ENCODE measurements around the gene NPAS3. TPM values are rescaled to one million over a fixed set of nuclear protein-coding genes. Genes with fewer than 3 reads are reported as not detected.

Gene NPAS3
- total RNA-seq, 1 experiment from 2014 or later = not detected

DNA sequence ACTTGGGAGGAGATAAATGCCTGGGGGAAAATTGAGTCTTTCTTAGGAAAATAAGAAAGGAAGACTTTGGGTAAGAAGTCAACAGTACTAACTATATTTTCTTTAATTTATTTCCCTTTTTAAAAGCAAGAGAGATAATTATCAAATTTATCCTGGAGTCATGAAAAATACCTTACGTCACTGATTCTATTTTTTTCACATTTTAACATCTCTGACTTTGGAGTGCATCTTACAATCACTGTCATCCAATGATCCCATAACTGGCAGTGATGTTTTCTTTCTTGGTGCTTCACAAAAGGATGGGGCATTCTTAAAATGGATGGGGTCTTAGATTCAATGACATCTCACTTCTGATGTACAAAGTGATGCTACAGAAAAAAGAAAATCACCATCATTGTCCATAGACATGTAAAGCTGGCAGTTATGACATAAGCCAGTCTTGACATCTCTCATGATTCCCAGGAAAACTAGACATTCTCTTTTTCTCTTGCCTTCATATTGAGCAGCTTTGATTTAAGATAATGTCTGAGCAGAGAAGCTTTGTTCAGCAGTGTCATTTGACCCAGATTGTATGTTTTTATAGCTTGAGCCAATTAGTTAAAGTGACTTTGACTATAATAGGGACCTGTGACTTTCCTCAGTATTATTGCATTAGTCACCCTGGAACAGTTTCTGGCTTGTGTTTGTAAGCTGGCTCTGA, 776.0 kb downstream of the NPAS3 start:
- Histone ChIP-seq H3K79me2 (ENCODE audit: low read depth) (no peaks in the 10 kb centered on the region), H3K27me3 (ENCODE audit: insufficient read depth, low read depth) (no peaks in the 10 kb centered on the region), H3K36me3 (ENCODE audit: low read depth) (no peaks in the 10 kb centered on the region), H3K27ac (no peak overlapping the region), H3K4me1 (replicated peaks; ENCODE audit: insufficient read depth) (no peaks in the 10 kb centered on the region), H4K20me1 (ENCODE audit: insufficient read depth) (no peaks in the 10 kb centered on the region), H3K4me2 (no peak overlapping the region), H3K4me3 (no peak overlapping the region), H3K9me3 (ENCODE audit: insufficient read depth, low read depth) (no peaks in the 10 kb centered on the region), H3F3A (ENCODE audit: insufficient read depth, low read depth) (no peaks in the 10 kb centered on the region), H3K9me2 (ENCODE audit: insufficient read depth) (no peaks in the 10 kb centered on the region), H2AFZ (no peak overlapping the region)
- peak in 1 of 2 experiments; percentile 37 for DNase-seq
- CTCF ChIA-PET = no interaction called here
- no peak for TF ChIP-seq EZH2 (IDR thresholded peaks at IDR 0.05; ENCODE audit: low read depth)
- TF ChIP-seq, protein P1, sequence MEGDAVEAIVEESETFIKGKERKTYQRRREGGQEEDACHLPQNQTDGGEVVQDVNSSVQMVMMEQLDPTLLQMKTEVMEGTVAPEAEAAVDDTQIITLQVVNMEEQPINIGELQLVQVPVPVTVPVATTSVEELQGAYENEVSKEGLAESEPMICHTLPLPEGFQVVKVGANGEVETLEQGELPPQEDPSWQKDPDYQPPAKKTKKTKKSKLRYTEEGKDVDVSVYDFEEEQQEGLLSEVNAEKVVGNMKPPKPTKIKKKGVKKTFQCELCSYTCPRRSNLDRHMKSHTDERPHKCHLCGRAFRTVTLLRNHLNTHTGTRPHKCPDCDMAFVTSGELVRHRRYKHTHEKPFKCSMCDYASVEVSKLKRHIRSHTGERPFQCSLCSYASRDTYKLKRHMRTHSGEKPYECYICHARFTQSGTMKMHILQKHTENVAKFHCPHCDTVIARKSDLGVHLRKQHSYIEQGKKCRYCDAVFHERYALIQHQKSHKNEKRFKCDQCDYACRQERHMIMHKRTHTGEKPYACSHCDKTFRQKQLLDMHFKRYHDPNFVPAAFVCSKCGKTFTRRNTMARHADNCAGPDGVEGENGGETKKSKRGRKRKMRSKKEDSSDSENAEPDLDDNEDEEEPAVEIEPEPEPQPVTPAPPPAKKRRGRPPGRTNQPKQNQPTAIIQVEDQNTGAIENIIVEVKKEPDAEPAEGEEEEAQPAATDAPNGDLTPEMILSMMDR (conservative IDR thresholded peaks at IDR 0.05) = no peak
- POLR2A ChIA-PET (ENCODE audit: unreplicated experiment) = no interaction called here
- intact Hi-C loops (cut with micrococcal nuclease; ENCODE audit: unreplicated experiment) = no loop called here
- no TSS peak for BruUV-seq (replicated peaks)

GRCh38 chr14:33715227-33715528, 776.5 kb downstream of the NPAS3 start:
- no peaks in the 10 kb centered on the region for H3K79me2 ChIP-seq (ENCODE audit: low read depth)
- no peaks in the 10 kb centered on the region for H3K9me2 ChIP-seq (ENCODE audit: insufficient read depth)
- no peak overlapping the region for H2AFZ ChIP-seq
- H3K4me1 ChIP-seq (replicated peaks; ENCODE audit: insufficient read depth) = no peaks in the 10 kb centered on the region
- TF ChIP-seq, protein P1 (conservative IDR thresholded peaks at IDR 0.05) = no peak
- no peak for TF ChIP-seq EZH2 (IDR thresholded peaks at IDR 0.05; ENCODE audit: low read depth)
- BruUV-seq (replicated peaks) = no TSS peak
- H3K27ac ChIP-seq = no peak overlapping the region
- no peak overlapping the region for H3K4me3 ChIP-seq
- DNase-seq = no peak
- no peaks in the 10 kb centered on the region for H3K27me3 ChIP-seq (ENCODE audit: insufficient read depth, low read depth)
- no peak overlapping the region for H3K4me2 ChIP-seq
- H3K36me3 ChIP-seq (ENCODE audit: low read depth) = no peaks in the 10 kb centered on the region
- intact Hi-C loops (cut with micrococcal nuclease; ENCODE audit: unreplicated experiment) = no loop called here
- no peaks in the 10 kb centered on the region for H3F3A ChIP-seq (ENCODE audit: insufficient read depth, low read depth)
- ChIA-PET CTCF (no interaction called here), POLR2A (ENCODE audit: unreplicated experiment) (no interaction called here)
- H4K20me1 ChIP-seq (ENCODE audit: insufficient read depth) = no peaks in the 10 kb centered on the region
- no peaks in the 10 kb centered on the region for H3K9me3 ChIP-seq (ENCODE audit: insufficient read depth, low read depth)

GRCh38 chr14:33716921-33717320, 778.2 kb downstream of the NPAS3 start:
- DNase-seq = no peak
- TF ChIP-seq EZH2 (IDR thresholded peaks at IDR 0.05; ENCODE audit: low read depth) = no peak
- TF ChIP-seq, protein P1 (conservative IDR thresholded peaks at IDR 0.05) = no peak
- no peaks in the 10 kb centered on the region for H3K9me3 ChIP-seq (ENCODE audit: insufficient read depth, low read depth)
- ChIA-PET POLR2A (ENCODE audit: unreplicated experiment) (no interaction called here), CTCF (no interaction called here)
- no peak overlapping the region for H3K4me2 ChIP-seq
- no peaks in the 10 kb centered on the region for H3F3A ChIP-seq (ENCODE audit: insufficient read depth, low read depth)
- H3K4me1 ChIP-seq (replicated peaks; ENCODE audit: insufficient read depth) = no peaks in the 10 kb centered on the region
- H3K4me3 ChIP-seq = no peak overlapping the region
- BruUV-seq (replicated peaks) = no TSS peak
- no peak overlapping the region for H2AFZ ChIP-seq
- no peaks in the 10 kb centered on the region for H3K27me3 ChIP-seq (ENCODE audit: insufficient read depth, low read depth)
- no peaks in the 10 kb centered on the region for H3K79me2 ChIP-seq (ENCODE audit: low read depth)
- H4K20me1 ChIP-seq (ENCODE audit: insufficient read depth) = no peaks in the 10 kb centered on the region
- no peaks in the 10 kb centered on the region for H3K9me2 ChIP-seq (ENCODE audit: insufficient read depth)
- intact Hi-C loops (cut with micrococcal nuclease; ENCODE audit: unreplicated experiment) = no loop called here
- no peaks in the 10 kb centered on the region for H3K36me3 ChIP-seq (ENCODE audit: low read depth)
- H3K27ac ChIP-seq = no peak overlapping the region
